Body of pancreas (tissue), 4 donors: ENCODE data around the gene DNPEP. TPM values are rescaled to one million over a fixed set of nuclear protein-coding genes. Genes with fewer than 3 reads are reported as not detected.
A peak's percentile ranks its signal among the peaks of the same experiment; 100 is the strongest.

Experiments
- ATAC-seq: fragments of 150-250 bp; one replicate; pipeline ENCODE4 v1.9.1; 2016
- DNase-seq, 4 donors: peaks; one replicate each; pipeline ENCODE4 v3.0.0-alpha.2; 2019
- H3K27ac ChIP-seq, 4 donors: fragments of 200-600 bp; sonication (generic); 1 replicate in 3 of 4; 2 replicates in 1 of 4; pipeline versions ENCODE4 v1.5.1 to v1.6.1; 2016 to 2019; ENCODE audit warnings: mild to moderate bottlenecking in 1 of 4, mixed read lengths in 1 of 4, moderate library complexity in 1 of 4
- H3K27me3 ChIP-seq, 2 donors: fragments of 200-600 bp; sonication (generic); one replicate each; pipeline ENCODE4 v1.6.0; 2016; ENCODE audit warnings: mild to moderate bottlenecking in 1 of 2
- H3K36me3 ChIP-seq, 2 donors: fragments of 200-600 bp; sonication (generic); replicated peaks in 1 of 2; 2 replicates each; pipeline ENCODE4 v1.5.1; 2016; ENCODE audit warnings: low read depth in 2 of 2; ENCODE audit not compliant: insufficient read depth in 1 of 2
- H3K4me1 ChIP-seq: fragments of 200-600 bp; sonication (generic); one replicate; pipeline ENCODE4 v1.6.0; 2016
- H3K4me3 ChIP-seq, 2 donors: fragments of 200-600 bp; sonication (generic); 1 replicate in 1 of 2; 2 replicates in 1 of 2; pipeline ENCODE4 v1.5.1; 2016 to 2019
- H3K9me3 ChIP-seq, 3 donors: fragments of 200-600 bp; sonication (generic); 1 replicate in 2 of 3; 2 replicates in 1 of 3; pipeline ENCODE4 v1.5.1; 2016
- CTCF ChIP-seq, 7 experiments: fragments of 450-650 bp in 4 of 7; fragments of 200-600 bp in 3 of 7; sonication (generic) in 3 of 7; IDR thresholded peaks; one replicate each; pipeline ENCODE4 v1.5.1; 2016 to 2019; ENCODE audit warnings: antibody characterized with exemption in 7 of 7
- POLR2A ChIP-seq, 3 donors: fragments of 450-650 bp; IDR thresholded peaks; one replicate each; pipeline ENCODE4 v1.6.1; 2016; ENCODE audit warnings: antibody characterized with exemption in 3 of 3, mild to moderate bottlenecking in 2 of 3
- WGBS, 2 donors: methylation state at CpG; one replicate each; pipeline ENCODE4 v1.1.5; 2017; 5-methylcytosine and 5-hydroxymethylcytosine counted together
- intact Hi-C: fragments of 100-400 bp; cut with DNase I; formaldehyde crosslinking; loops from one replicate; pipeline ENCODE4 v1.15.1; 2023
- total RNA-seq, 2 donors: library from RNA; depleted of rRNA; stranded (reverse); fragments of >200 nt; gene quantifications; one replicate each; pipeline ENCODE4 v1.1.0, GENCODE V29; 2016

DNPEP gene
- total RNA-seq, 2 donors from 2014 or later: 18.4 to 24.7 TPM

GRCh38 chr2:219434718-219435525 lies 47.2 kb upstream of the DNPEP start, which contains the start of gene SPEG:
SPEG (plus strand) TSS chr2:219434843; CDS start chr2:219434978, 135 bp downstream.
- Histone ChIP-seq H3K36me3 (no peaks in the 10 kb centered on the region), H3K9me3 (no peaks in the 10 kb centered on the region), H3K27ac (no peak within 1 kb of the TSS), H3K4me3 (no peak within 1 kb of the TSS), H3K4me1 (peaks cover 8% of the 10 kb centered on the region), H3K27me3 (peaks cover 7 to 15% of the 10 kb centered on the region in 2 donors)
- DNase-seq (no peak), ATAC-seq (no peak)
- 11 to 37% methylated on average over 12 to 73 of the region's 77 CpGs for WGBS, 2 donors
- intact Hi-C loops: no loop called here
- TF ChIP-seq CTCF (IDR thresholded peaks at IDR 0.05): no peak
- TF ChIP-seq POLR2A (IDR thresholded peaks at IDR 0.05): no peak

GRCh38 chr2:219434468-219434717 lies 46.7 kb upstream of the DNPEP start:
- no peak for DNase-seq
- Histone ChIP-seq H3K27me3 (peaks cover 7 to 15% of the 10 kb centered on the region in 2 donors), H3K36me3 (no peaks in the 10 kb centered on the region), H3K9me3 (no peaks in the 10 kb centered on the region), H3K27ac (no peak overlapping the region), H3K4me3 (no peak overlapping the region), H3K4me1 (peaks cover 8% of the 10 kb centered on the region)
- no peak for ATAC-seq
- WGBS, 2 donors: 53 to 61% methylated on average over 8 to 9 of the region's 9 CpGs
- intact Hi-C loops: no loop called here
- TF ChIP-seq POLR2A (IDR thresholded peaks at IDR 0.05) (no peak), CTCF (IDR thresholded peaks at IDR 0.05) (no peak)

GRCh38 chr2:219433666-219434467 lies 46.2 kb upstream of the DNPEP start:
- Histone ChIP-seq H3K36me3 (no peaks in the 10 kb centered on the region), H3K4me1 (peaks cover 8% of the 10 kb centered on the region), H3K4me3 (no peak overlapping the region), H3K9me3 (no peaks in the 10 kb centered on the region), H3K27me3 (peaks cover 7 to 15% of the 10 kb centered on the region in 2 donors), H3K27ac (no peak overlapping the region)
- DNase-seq: no peak
- ATAC-seq: no peak
- 82 to 83% methylated on average over 15 to 16 of the region's 16 CpGs for WGBS, 2 donors
- intact Hi-C loops: no loop called here
- TF ChIP-seq CTCF (IDR thresholded peaks at IDR 0.05) (peak in 1 of 7 experiments; percentile 20), POLR2A (IDR thresholded peaks at IDR 0.05) (no peak)

- Histone ChIP-seq H3K27me3 (peaks cover 7 to 15% of the 10 kb centered on the region in 2 donors), H3K4me1 (peaks cover 8% of the 10 kb centered on the region), H3K27ac (no peak overlapping the region), H3K36me3 (no peaks in the 10 kb centered on the region), H3K9me3 (no peaks in the 10 kb centered on the region), H3K4me3 (no peak overlapping the region)
- no peak for ATAC-seq
- DNase-seq: no peak
- TF ChIP-seq CTCF (IDR thresholded peaks at IDR 0.05): peak in 1 of 7 experiments; percentile 6
- TF ChIP-seq POLR2A (IDR thresholded peaks at IDR 0.05): no peak
- WGBS, 2 donors: 52 to 68% methylated on average over 5 to 9 of the region's 9 CpGs
- intact Hi-C loops: no loop called here
Observed at GRCh38 chr2:219430633-219431615, 43.2 kb upstream of the DNPEP start.
